Suprapubic skin (tissue), 4 donors: ENCODE results near the gene MGAT4C.

Experiments used
- EP300 ChIP-seq: sonication (generic); formaldehyde crosslinking; IDR thresholded peaks from one replicate; pipeline ENCODE4 v1.6.1; 2017; ENCODE audit warnings: antibody characterized with exemption
- POLR2A ChIP-seq, 2 donors: fragments of 450-650 bp; IDR thresholded peaks; one replicate each; pipeline ENCODE4 v1.6.1; 2017; ENCODE audit warnings: antibody characterized with exemption in 2 of 2, mild to moderate bottlenecking in 2 of 2, moderate library complexity in 2 of 2
- POLR2AphosphoS5 ChIP-seq, 3 donors: sonication (generic); formaldehyde crosslinking; IDR thresholded peaks; one replicate each; pipeline ENCODE4 v1.6.1; 2017; ENCODE audit warnings: antibody characterized with exemption in 3 of 3
- TF ChIP-seq, protein P1 (sequence below), 2 donors: fragments of 200-600 bp in 1 of 2; fragments of 450-650 bp in 1 of 2; sonication (generic) in 1 of 2; IDR thresholded peaks; one replicate each; pipeline ENCODE4 v1.5.1; 2016 to 2019; ENCODE audit warnings: antibody characterized with exemption in 2 of 2, mild to moderate bottlenecking in 1 of 2, moderate library complexity in 1 of 2

DNA sequence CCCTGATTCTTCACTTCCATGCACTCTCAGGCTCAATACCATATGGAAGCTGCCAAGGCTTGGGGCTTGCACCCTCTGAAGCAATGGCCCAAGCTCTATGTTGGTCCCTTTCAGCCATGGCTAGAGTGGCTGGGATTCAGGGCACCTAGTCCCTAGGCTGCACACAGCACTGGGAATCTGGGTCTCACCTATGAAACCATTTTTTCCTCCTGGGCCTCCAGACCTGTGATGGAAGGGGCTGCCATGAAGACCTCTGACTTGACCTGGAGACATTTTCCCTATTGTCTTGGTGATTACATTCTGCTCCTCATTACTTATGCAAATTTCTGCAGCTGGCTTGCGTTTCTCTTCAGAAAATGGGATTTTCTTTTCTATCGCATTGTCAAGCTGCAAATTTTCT is 258.1 kb downstream of the MGAT4C start:
- TF ChIP-seq, protein P1, sequence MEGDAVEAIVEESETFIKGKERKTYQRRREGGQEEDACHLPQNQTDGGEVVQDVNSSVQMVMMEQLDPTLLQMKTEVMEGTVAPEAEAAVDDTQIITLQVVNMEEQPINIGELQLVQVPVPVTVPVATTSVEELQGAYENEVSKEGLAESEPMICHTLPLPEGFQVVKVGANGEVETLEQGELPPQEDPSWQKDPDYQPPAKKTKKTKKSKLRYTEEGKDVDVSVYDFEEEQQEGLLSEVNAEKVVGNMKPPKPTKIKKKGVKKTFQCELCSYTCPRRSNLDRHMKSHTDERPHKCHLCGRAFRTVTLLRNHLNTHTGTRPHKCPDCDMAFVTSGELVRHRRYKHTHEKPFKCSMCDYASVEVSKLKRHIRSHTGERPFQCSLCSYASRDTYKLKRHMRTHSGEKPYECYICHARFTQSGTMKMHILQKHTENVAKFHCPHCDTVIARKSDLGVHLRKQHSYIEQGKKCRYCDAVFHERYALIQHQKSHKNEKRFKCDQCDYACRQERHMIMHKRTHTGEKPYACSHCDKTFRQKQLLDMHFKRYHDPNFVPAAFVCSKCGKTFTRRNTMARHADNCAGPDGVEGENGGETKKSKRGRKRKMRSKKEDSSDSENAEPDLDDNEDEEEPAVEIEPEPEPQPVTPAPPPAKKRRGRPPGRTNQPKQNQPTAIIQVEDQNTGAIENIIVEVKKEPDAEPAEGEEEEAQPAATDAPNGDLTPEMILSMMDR (IDR thresholded peaks at IDR 0.05), result no peak
- TF ChIP-seq POLR2AphosphoS5 (IDR thresholded peaks at IDR 0.05), result no peak
- no peak for TF ChIP-seq POLR2A (IDR thresholded peaks at IDR 0.05)
- no peak for TF ChIP-seq EP300
